Smooth muscle cell (in vitro differentiated cells): ENCODE results near the gene LHFPL5. TPM values are rescaled to one million over a fixed set of nuclear protein-coding genes. Genes with fewer than 3 reads are reported as not detected.
A peak's percentile ranks its signal among the peaks of the same experiment; 100 is the strongest.

Experiments
- DNase-seq: peaks from one replicate; lab custom pipeline; 2025; ENCODE audit not compliant: unreplicated experiment; lab: John Stamatoyannopoulos, UW
- H2AFZ ChIP-seq: fragments of 200-600 bp; sonication (generic); 2 replicates; pipeline ENCODE4 v1.6.0; 2016; ENCODE audit warnings: antibody characterized with exemption, low read depth, mild to moderate bottlenecking
- H3F3A ChIP-seq: fragments of 200-600 bp; sonication (generic); 2 replicates; pipeline ENCODE4 v1.6.0; 2017; ENCODE audit warnings: antibody characterized with exemption, low read depth
- H3K27ac ChIP-seq: fragments of 200-600 bp; sonication (generic); 2 replicates; pipeline ENCODE4 v1.5.1; 2016; ENCODE audit warnings: low read depth, mild to moderate bottlenecking
- H3K27me3 ChIP-seq: fragments of 200-600 bp; sonication (generic); 2 replicates; pipeline ENCODE4 v1.6.1; 2016; ENCODE audit warnings: low read depth, mild to moderate bottlenecking
- H3K36me3 ChIP-seq: fragments of 200-600 bp; sonication (generic); 2 replicates; pipeline ENCODE4 v1.5.1; 2016; ENCODE audit warnings: low read depth
- H3K4me1 ChIP-seq: fragments of 200-600 bp; sonication (generic); 2 replicates; pipeline ENCODE4 v1.5.1; 2016; ENCODE audit warnings: low read depth
- H3K4me2 ChIP-seq: fragments of 200-600 bp; sonication (generic); 2 replicates; pipeline ENCODE4 v1.6.0; 2016; ENCODE audit warnings: mild to moderate bottlenecking
- H3K4me3 ChIP-seq: fragments of 200-600 bp; sonication (generic); 2 replicates; pipeline ENCODE4 v1.5.1; 2016; ENCODE audit warnings: mild to moderate bottlenecking
- H3K79me2 ChIP-seq: fragments of 200-600 bp; sonication (generic); 2 replicates; pipeline ENCODE4 v1.6.0; 2016; ENCODE audit warnings: low read depth, mild to moderate bottlenecking
- H3K9ac ChIP-seq: fragments of 200-600 bp; sonication (generic); 2 replicates; pipeline ENCODE4 v1.6.0; 2016; ENCODE audit warnings: low read depth
- H3K9me3 ChIP-seq: fragments of 200-600 bp; sonication (generic); replicated peaks from 2 replicates; pipeline ENCODE4 v1.5.1; 2016; ENCODE audit warnings: low read depth
- H4K20me1 ChIP-seq: fragments of 200-600 bp; sonication (generic); 2 replicates; pipeline ENCODE4 v1.6.0; 2016; ENCODE audit warnings: low read depth
- CTCF ChIP-seq: fragments of 200-600 bp; sonication (generic); IDR thresholded peaks from 2 replicates; pipeline ENCODE4 v1.5.1; 2017; ENCODE audit warnings: borderline replicate concordance, mild to moderate bottlenecking, antibody characterized with exemption; ENCODE audit not compliant: insufficient read depth, poor library complexity, severe bottlenecking
- WGBS: methylation state at CpG from one replicate; pipeline ENCODE4 v1.1.7; 2016; ENCODE audit warnings: low lambda C conversion rate; 5-methylcytosine and 5-hydroxymethylcytosine counted together
- polyA plus RNA-seq: library from polyadenylated mRNA; unstranded; fragments of >200 nt; fragmentation: Nextera tagmentation; extraction: Ambion mirVana; gene quantifications from 2 replicates; pipeline ENCODE4 v1.2.1, GENCODE V29; 2016
- total RNA-seq: library from RNA; depleted of rRNA; stranded (reverse); fragments of >200 nt; gene quantifications from 2 replicates; pipeline ENCODE4 v1.2.3, GENCODE V29; 2014

The LHFPL5 gene
- total and polyA plus RNA-seq, 2 experiments from 2014 or later: not detected

DNA sequence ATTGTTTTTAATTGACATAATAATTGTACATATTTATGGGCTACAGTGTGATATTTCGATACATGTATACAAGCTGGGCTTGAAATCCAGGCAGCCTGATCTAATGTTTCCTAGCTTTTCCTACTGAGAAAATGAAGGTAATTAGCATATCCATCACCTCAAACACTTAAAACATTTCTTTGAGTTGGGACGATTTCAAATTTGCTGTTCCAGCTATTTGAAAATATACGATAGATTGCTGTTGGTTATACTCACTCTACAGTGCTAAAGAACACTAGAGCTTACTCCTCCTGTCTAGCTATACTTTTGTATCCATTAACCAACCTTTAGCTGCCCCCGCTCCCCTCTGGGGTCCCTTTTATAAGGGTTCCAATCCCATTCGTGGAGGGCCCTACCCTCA lies 4.7 kb downstream of the LHFPL5 start:
- TF ChIP-seq CTCF: no peak
- no peaks in the 10 kb centered on the region for H3K9me3 ChIP-seq
- no peak for DNase-seq
- no peak overlapping the region for H2AFZ ChIP-seq
- H4K20me1 ChIP-seq: no peaks in the 10 kb centered on the region
- no peaks in the 10 kb centered on the region for H3K4me1 ChIP-seq
- H3K79me2 ChIP-seq: no peaks in the 10 kb centered on the region
- H3K4me3 ChIP-seq: no peak overlapping the region
- H3K27ac ChIP-seq: no peak overlapping the region
- peaks cover 3% of the 10 kb centered on the region for H3F3A ChIP-seq
- peaks cover 6% of the 10 kb centered on the region for H3K27me3 ChIP-seq
- WGBS: 88% methylated on average over 5 of the region's 5 CpGs
- H3K4me2 ChIP-seq: no peak overlapping the region
- H3K36me3 ChIP-seq: no peaks in the 10 kb centered on the region
- H3K9ac ChIP-seq: no peak overlapping the region

- H3K4me3 ChIP-seq: no peak overlapping the region
- DNase-seq: no peak
- H3K27me3 ChIP-seq: peaks cover 3% of the 10 kb centered on the region
- WGBS: 67% methylated on average over 14 of the region's 14 CpGs
- peak overlapping the region; percentile 50 for H3K27ac ChIP-seq
- H3K9ac ChIP-seq: no peak overlapping the region
- H3F3A ChIP-seq: peaks cover 3% of the 10 kb centered on the region
- no peaks in the 10 kb centered on the region for H4K20me1 ChIP-seq
- H3K4me1 ChIP-seq: no peaks in the 10 kb centered on the region
- peak overlapping the region; percentile 50 for H3K4me2 ChIP-seq
- no peaks in the 10 kb centered on the region for H3K79me2 ChIP-seq
- H3K9me3 ChIP-seq: no peaks in the 10 kb centered on the region
- TF ChIP-seq CTCF: no peak
- no peak overlapping the region for H2AFZ ChIP-seq
- H3K36me3 ChIP-seq: no peaks in the 10 kb centered on the region
Measured at GRCh38 chr6:35810971-35811698, 6.0 kb downstream of the LHFPL5 start.

DNA sequence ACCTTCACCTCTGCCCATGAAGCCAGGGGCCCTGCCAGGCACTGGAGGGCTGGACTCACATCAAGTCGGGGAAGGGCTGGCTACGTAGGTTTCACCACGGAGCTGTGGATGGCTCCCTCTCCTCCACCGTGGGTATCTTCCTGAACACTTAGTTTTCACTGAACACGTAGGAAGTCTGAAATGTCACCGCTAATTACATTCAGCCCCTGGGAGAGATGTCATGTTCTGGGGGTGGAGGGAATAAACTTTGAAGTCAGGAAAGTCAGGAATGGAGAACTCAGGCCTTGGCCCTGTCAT lies 6.5 kb downstream of the LHFPL5 start:
- H2AFZ ChIP-seq: no peak overlapping the region
- H3K9me3 ChIP-seq: no peaks in the 10 kb centered on the region
- H3F3A ChIP-seq: peaks cover 3% of the 10 kb centered on the region
- DNase-seq: no peak
- H3K79me2 ChIP-seq: no peaks in the 10 kb centered on the region
- H4K20me1 ChIP-seq: no peaks in the 10 kb centered on the region
- H3K4me3 ChIP-seq: no peak overlapping the region
- no peaks in the 10 kb centered on the region for H3K27me3 ChIP-seq
- no peak for TF ChIP-seq CTCF
- H3K36me3 ChIP-seq: no peaks in the 10 kb centered on the region
- no peak overlapping the region for H3K9ac ChIP-seq
- 72% methylated on average over 6 of the region's 6 CpGs for WGBS
- peak overlapping the region; percentile 50 for H3K4me2 ChIP-seq
- H3K4me1 ChIP-seq: no peaks in the 10 kb centered on the region
- peak overlapping the region; percentile 50 for H3K27ac ChIP-seq

DNA sequence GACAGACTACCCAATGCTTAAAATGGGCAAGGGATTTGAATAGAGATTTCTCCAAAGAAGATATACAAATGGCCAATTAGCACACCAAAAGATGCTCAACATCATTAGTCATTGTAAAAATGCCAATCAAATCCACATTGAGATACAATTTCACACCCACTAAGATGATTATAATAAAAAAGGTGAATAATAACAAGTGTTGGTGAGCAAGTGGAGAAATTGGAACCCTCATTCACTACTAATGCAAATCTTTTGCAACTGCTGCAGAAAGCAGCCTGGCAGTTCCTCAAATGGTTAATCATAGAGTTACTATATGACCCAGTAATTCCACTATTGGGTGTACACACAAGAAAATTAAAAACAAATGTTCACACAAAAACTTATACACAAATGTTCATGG lies 12.4 kb downstream of the LHFPL5 start:
- no peak for TF ChIP-seq CTCF
- no peak overlapping the region for H2AFZ ChIP-seq

More for the DNA sequence above, 12.4 kb downstream of the LHFPL5 start:
- H3K4me2 ChIP-seq: no peak overlapping the region
- H4K20me1 ChIP-seq: no peaks in the 10 kb centered on the region
- H3K9me3 ChIP-seq: no peaks in the 10 kb centered on the region
- H3K9ac ChIP-seq: no peak overlapping the region
- H3K36me3 ChIP-seq: no peaks in the 10 kb centered on the region
- no peak overlapping the region for H3K27ac ChIP-seq
- H3K4me3 ChIP-seq: no peak overlapping the region
- H3F3A ChIP-seq: no peaks in the 10 kb centered on the region
- H3K4me1 ChIP-seq: no peaks in the 10 kb centered on the region
- no peaks in the 10 kb centered on the region for H3K27me3 ChIP-seq
- no peak for DNase-seq
- H3K79me2 ChIP-seq: no peaks in the 10 kb centered on the region
